Lung (tissue), 12 donors: Measurements from ENCODE around the gene PRR36. TPM values are rescaled to one million over a fixed set of nuclear protein-coding genes. Genes with fewer than 3 reads are reported as not detected.

Experiments used
- ATAC-seq: fragments of 200-7000 bp; cut with Tn5 transposase; one replicate; pipeline ENCODE4 v1.9.1; 2020; ENCODE audit warnings: moderate number of reproducible peaks; ENCODE audit not compliant: insufficient read depth, low FRiP score
- DNase-seq, 3 donors: peaks; one replicate each; pipeline ENCODE4 v3.0.0-alpha.2; 2013 to 2017
- H3K27ac ChIP-seq, 2 donors: one replicate each; pipeline ENCODE4 v1.5.1; 2013; ENCODE audit warnings: mild to moderate bottlenecking in 2 of 2, moderate library complexity in 2 of 2, control low read depth in 1 of 2, inconsistent platforms in 1 of 2, low read depth in 1 of 2, low read length in 1 of 2
- H3K27me3 ChIP-seq, 3 donors: one replicate each; pipeline ENCODE4 v1.5.1; 2013; ENCODE audit warnings: low read length in 2 of 3; ENCODE audit not compliant: control insufficient read depth in 3 of 3, insufficient read depth in 3 of 3
- H3K36me3 ChIP-seq, 4 donors: one replicate each; pipeline ENCODE4 v1.5.1; 2013; ENCODE audit warnings: low read length in 4 of 4, mild to moderate bottlenecking in 1 of 4, moderate library complexity in 1 of 4; ENCODE audit not compliant: control insufficient read depth in 4 of 4, insufficient read depth in 4 of 4
- H3K4me1 ChIP-seq, 5 donors: one replicate each; pipeline ENCODE4 v1.5.1; 2013; ENCODE audit warnings: low read length in 5 of 5, mild to moderate bottlenecking in 2 of 5, moderate library complexity in 1 of 5; ENCODE audit not compliant: control insufficient read depth in 5 of 5, insufficient read depth in 5 of 5
- H3K4me3 ChIP-seq: one replicate; pipeline ENCODE4 v1.5.1; 2013; ENCODE audit warnings: mild to moderate bottlenecking, control low read depth, moderate library complexity
- H3K9ac ChIP-seq, 2 donors: one replicate each; pipeline ENCODE4 v1.5.1; 2013; ENCODE audit warnings: low read length in 2 of 2, control low read depth in 1 of 2; ENCODE audit not compliant: insufficient read depth in 1 of 2
- H3K9me3 ChIP-seq, 4 donors: one replicate each; pipeline ENCODE4 v1.5.1; 2013; ENCODE audit warnings: low read length in 3 of 4, mild to moderate bottlenecking in 1 of 4, moderate library complexity in 1 of 4; ENCODE audit not compliant: control insufficient read depth in 4 of 4, insufficient read depth in 3 of 4
- CTCF ChIP-seq: IDR thresholded peaks from 2 replicates; pipeline ENCODE4 v1.5.1; 2012; ENCODE audit warnings: mild to moderate bottlenecking; ENCODE audit errors: control extremely low read depth, extremely low read depth
- WGBS, 2 donors: extraction: QIAGEN DNeasy Blood & Tissue Kit; methylation state at CpG; one replicate each; pipeline ENCODE4 v1.1.7; 2013; 5-methylcytosine and 5-hydroxymethylcytosine counted together
- polyA plus RNA-seq, 2 donors: library from polyadenylated mRNA; stranded (reverse); fragments of 200-250 nt; gene quantifications; one replicate each; pipeline ENCODE4 v1.2.1, GENCODE V29; 2013
- total RNA-seq, 2 donors: library from RNA; depleted of rRNA in 1 of 2; stranded (reverse); fragments of >200 nt in 1 of 2; gene quantifications; one replicate each; pipeline ENCODE4 v1.2.1, GENCODE V29; 2014 to 2021
- donor health status: control.
- donor health status: control.
- donor health status: Bipolar disorder and iron deficiency.
- donor health status: healthy.
- donor health status: DM: yes; HTN: yes; CAD: no.

The PRR36 gene
- total and polyA plus RNA-seq, 4 donors = 0.30 to 3.4 (median 1.1) TPM

- WGBS, 2 donors = 77 to 80% methylated on average over 16 of the region's 16 CpGs
- H3K4me3 ChIP-seq = no peak overlapping the region
- no peak for TF ChIP-seq CTCF
Measured at GRCh38 chr19:7887408-7888144, 13.4 kb upstream of the PRR36 start.

GRCh38 chr19:7885818-7886217, 11.6 kb upstream of the PRR36 start:
- 87 to 91% methylated on average over 8 of the region's 8 CpGs for WGBS, 2 donors
- no peak overlapping the region for H3K9ac ChIP-seq
- TF ChIP-seq CTCF = no peak
- H3K27me3 ChIP-seq = no peaks in the 10 kb centered on the region
- H3K27ac ChIP-seq = no peak overlapping the region
- DNase-seq = no peak
- ATAC-seq = no peak
- H3K4me3 ChIP-seq = no peak overlapping the region
- H3K9me3 ChIP-seq = peaks cover 0 to 2% (median 0%) of the 10 kb centered on the region in 4 donors
- no peaks in the 10 kb centered on the region for H3K4me1 ChIP-seq
- no peaks in the 10 kb centered on the region for H3K36me3 ChIP-seq

More at GRCh38 chr19:7887408-7888144, 13.4 kb upstream of the PRR36 start:
- Histone ChIP-seq H3K36me3 (no peaks in the 10 kb centered on the region), H3K27ac (no peak overlapping the region), H3K27me3 (no peaks in the 10 kb centered on the region), H3K9me3 (no peaks in the 10 kb centered on the region), H3K9ac (no peak overlapping the region), H3K4me1 (no peaks in the 10 kb centered on the region)
- no peak for ATAC-seq
- no peak for DNase-seq

GRCh38 chr19:7883796-7884570, 9.8 kb upstream of the PRR36 start:
- H3K27me3 ChIP-seq = no peaks in the 10 kb centered on the region
- no peak for ATAC-seq
- WGBS, 2 donors = 67 to 73% methylated on average over 2 of the region's 2 CpGs
- H3K27ac ChIP-seq = no peak overlapping the region
- no peak for DNase-seq
- no peak overlapping the region for H3K9ac ChIP-seq
- H3K9me3 ChIP-seq = peaks cover 0 to 2% (median 0%) of the 10 kb centered on the region in 4 donors
- TF ChIP-seq CTCF = no peak
- no peaks in the 10 kb centered on the region for H3K36me3 ChIP-seq
- no peak overlapping the region for H3K4me3 ChIP-seq
- H3K4me1 ChIP-seq = no peaks in the 10 kb centered on the region
